Smooth muscle cell of the coronary artery (primary cell): Measurements from ENCODE around the gene GMIP. TPM values are rescaled to one million over a fixed set of nuclear protein-coding genes. Genes with fewer than 3 reads are reported as not detected.

Experiments
- total RNA-seq: library from RNA; depleted of rRNA; stranded (reverse); fragments of >200 nt; gene quantifications from 2 replicates; pipeline ENCODE4 v1.2.3, GENCODE V29; 2014; ENCODE audit warnings: low replicate concordance

Gene GMIP, protein sequence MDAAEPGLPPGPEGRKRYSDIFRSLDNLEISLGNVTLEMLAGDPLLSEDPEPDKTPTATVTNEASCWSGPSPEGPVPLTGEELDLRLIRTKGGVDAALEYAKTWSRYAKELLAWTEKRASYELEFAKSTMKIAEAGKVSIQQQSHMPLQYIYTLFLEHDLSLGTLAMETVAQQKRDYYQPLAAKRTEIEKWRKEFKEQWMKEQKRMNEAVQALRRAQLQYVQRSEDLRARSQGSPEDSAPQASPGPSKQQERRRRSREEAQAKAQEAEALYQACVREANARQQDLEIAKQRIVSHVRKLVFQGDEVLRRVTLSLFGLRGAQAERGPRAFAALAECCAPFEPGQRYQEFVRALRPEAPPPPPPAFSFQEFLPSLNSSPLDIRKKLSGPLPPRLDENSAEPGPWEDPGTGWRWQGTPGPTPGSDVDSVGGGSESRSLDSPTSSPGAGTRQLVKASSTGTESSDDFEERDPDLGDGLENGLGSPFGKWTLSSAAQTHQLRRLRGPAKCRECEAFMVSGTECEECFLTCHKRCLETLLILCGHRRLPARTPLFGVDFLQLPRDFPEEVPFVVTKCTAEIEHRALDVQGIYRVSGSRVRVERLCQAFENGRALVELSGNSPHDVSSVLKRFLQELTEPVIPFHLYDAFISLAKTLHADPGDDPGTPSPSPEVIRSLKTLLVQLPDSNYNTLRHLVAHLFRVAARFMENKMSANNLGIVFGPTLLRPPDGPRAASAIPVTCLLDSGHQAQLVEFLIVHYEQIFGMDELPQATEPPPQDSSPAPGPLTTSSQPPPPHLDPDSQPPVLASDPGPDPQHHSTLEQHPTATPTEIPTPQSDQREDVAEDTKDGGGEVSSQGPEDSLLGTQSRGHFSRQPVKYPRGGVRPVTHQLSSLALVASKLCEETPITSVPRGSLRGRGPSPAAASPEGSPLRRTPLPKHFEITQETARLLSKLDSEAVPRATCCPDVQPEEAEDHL
- total RNA-seq, result 1.4 and 4.7 TPM in 2 replicates

DNA sequence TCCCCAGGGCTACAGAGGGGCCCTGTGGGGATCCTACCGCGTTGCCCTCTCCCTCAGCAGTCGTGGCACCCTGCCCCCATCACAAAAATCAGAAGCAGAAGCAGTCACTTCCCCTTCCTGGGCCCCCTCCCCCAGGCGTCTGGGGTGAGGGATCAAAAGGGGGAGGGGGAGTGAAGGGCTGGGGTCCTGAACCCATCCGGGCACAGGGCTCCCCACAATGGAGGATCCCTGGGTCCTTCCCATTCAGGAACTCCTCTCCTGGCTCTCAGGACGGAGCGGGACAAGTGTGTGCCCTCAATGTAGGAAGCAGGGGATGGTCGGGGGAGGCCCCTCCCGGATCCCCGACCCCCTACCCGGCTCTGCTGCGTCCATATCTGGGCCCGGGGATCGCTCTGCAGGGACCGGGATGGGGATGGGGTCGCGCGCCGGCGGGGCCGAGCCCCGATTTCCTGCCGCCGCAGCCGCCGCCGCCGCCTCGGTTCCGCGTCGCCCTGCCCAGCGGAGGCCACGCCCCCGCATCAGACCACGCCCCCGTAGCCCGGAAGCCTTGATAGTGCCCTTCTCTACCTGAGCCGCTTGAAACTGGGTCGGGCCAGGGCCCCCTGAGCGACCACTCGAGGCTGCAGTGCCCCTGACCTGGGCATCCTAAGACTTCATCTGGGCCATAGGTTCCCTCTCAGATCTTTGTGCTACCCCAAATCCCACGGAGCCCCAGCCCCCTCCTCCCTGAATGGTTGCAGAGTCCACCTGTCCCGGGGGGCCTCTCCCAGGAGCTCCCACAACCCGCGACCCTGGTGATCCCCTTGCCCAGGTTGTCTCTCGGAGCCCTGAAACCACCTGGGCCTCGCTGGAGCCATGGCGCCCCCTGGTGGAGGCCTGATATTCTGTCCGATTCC lies at the start of gene GMIP:
TSS of gene GMIP (minus strand) at position 500 of the 896 bp plus-strand sequence. CDS start at position 372, 128 bp downstream.

DNA sequence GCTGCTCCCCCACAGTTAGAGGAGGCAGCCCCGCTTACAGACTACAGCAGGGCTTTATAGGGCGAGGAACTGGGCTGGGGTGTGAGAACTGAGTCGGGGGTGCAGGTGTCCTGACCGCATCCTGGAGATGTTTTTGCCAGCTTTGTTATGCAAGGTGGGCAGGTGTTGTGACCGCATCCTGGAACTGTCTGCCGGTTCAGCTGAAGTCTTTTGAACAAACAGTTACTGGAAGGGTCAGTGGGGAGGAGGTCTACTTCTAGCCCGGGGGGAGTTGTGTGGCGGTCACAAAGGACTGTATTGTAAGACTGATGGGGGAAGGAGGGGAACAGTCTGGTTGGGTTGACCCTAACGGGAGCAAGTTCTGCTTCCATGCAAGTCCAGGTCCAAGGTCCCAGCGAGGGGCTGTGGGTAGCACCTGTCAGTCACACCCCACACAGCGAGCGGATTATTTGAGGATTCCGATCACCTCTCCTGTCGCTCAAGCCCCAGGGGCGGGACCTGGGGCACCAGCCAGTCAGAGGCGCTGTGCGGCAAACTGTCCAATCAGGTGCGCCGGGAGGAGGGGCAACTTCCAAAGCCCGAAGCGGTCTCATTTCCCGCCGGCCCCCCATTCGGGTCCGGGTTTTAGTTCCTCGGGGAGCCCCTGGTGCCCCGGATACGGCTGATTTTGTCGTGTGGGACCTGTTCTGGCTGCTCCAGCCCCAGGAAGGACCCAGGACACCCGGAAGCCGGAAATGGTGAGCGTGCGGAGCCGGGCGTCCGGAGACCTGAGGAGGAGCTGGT lies 25.0 kb upstream of the GMIP start, which contains the start of gene ZNF101:
TSS of gene ZNF101 (plus strand) at position 610 of the 783 bp plus-strand sequence. CDS start at position 735, 125 bp downstream.

DNA sequence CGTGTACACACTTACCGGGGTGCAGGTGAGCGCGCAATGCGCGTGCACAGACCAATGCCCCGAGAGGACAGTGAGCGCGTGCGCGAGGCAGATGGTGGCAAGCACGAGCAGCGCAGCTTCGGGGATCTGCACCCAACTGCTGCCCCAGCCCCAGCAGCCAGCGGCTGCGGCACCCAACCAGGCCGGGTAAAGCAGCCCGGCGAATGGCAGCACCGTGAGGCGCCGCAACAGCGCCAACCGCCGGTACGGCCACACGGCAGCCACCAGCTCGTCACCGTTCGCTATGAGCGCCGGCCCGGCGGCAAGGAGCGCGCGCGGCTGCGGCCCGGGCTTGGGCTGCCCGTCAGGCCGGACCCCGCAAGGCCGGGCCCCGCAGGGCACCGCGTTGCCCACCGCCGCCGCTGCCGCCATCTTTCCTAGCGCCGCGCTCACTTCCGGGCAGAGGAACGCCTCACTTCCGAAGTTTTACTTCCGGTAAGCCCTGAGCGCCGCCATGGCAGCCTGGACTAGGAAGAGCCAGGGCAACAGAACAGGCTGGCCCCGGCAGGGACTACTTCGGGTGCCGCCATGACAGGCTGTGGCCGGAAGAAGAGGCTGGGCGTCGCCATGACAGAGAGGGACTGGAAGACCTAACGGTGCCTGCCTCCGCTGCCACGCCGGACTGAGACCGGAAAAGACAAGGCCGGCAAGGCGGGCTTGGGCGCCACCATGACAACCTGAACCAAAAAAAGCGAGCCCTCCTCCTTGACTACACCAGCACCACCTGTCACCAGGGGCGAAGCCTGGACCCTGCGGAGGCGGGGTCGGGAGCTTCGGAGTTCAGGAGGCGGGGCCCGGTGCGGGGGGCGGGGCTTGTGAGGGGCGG lies 20.0 kb upstream of the GMIP start, which contains the start of gene ATP13A1:
TSS of gene ATP13A1 (minus strand) at position 421 of the 865 bp plus-strand sequence. CDS start at position 411, 10 bp downstream.

DNA sequence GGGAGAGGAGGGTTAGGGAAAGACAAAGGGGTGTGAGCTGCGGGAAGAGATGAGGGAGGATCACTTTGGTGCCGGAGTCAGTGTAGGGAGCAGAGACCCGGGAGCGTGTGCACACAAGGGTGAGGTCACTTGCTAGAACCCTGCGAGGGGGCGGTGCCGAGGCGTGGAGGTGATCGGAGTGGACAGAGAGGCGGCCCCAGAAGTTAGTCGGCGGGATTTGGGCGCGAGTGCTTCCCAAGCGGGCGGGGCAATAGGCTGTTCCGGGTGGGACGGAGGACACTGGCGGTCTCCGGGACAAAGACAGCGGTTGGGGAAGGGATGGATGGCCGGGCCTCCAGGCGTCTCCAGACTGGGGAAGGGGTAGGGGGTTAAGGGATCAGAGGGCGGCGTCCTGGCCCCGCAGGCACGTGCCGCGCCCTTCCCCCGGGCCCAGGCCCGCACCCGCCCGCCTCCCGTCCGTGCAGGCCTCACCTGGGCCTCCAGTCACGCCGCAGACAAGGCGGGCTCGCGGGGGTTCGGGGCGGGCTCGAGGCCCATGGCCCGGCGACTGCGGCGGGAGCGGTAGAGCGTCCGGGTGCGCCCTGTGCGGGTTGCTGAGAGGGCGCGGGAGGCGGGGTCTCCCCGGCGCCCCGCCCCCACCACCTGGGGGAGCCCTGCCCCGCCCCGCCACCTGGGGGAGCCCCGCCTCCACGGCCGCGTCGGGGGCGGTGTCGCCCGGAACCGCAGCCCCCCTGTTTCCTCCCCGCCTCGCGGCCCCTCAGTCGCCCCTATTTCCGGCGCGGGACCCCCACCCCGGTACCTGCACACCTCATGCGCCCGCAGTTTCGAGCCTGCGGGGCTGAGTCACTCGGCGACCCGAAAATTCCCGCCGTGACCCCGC lies 15.6 kb downstream of the GMIP start, which contains the start of gene LPAR2:
TSS of gene LPAR2 (minus strand) at position 600 of the 880 bp plus-strand sequence. CDS start 945 bp downstream, outside the sequence.

DNA sequence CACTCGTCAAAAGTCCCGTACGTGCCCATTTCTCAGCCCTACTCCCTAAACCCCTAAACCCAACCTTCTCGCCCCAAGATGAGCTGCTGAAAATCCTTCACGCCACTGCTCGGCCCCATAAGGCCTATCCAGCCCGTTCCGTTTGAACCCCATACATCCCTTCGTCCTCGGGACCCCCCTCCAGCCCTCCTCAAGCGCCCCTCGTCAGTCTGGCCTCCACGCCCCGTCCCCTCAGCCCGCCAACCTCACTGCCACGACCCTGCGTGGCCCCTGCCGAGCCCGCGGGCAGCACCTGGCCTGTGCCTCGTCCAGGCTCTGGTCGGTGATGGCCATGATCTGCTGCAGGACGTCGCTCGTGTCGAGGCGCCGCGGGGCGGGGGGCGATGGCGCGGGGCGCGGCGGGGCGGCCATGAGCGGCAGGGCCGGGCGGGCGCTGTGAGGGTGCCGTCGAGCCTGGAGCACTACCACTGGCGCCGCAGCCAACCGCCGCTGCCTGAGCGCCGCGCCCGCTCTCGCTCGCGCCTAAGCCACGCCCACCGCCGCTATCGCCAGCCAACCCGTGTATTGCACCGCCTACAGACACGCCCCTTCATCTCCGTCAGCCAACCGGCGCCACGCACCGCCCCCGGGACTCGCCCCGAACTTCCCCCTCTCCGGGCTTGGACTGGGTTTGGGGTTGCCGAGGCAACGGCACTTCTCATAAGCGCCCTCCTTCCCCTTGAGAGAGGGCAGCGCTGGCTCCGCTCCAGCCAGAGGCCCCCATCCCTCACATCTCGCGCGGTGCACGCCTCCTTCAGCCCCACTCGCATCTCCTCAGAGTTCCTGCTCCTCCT lies 25.0 kb downstream of the GMIP start, which contains the start of gene PBX4:
TSS of gene PBX4 (minus strand) at position 469 of the 833 bp plus-strand sequence. CDS start at position 411, 58 bp downstream.

Other genes starting within 250 kb of the GMIP start
- 30.1 and 40.2 TPM in 2 replicates for gene GATAD2A, start 238.0 kb downstream of the GMIP start, total RNA-seq
- gene TSSK6, start 128.1 kb downstream of the GMIP start, total RNA-seq, result 1.5 and 2.9 TPM in 2 replicates
- 440 and 987 TPM in 2 replicates for gene NDUFA13, start 127.4 kb downstream of the GMIP start, total RNA-seq
- 0.12 and 0.15 TPM in 2 replicates for gene YJEFN3, start 114.7 kb downstream of the GMIP start, total RNA-seq
- gene CILP2, start 105.4 kb downstream of the GMIP start, total RNA-seq, result 0.08 and 0.12 TPM in 2 replicates
- gene PBX4, start 25.0 kb downstream of the GMIP start, total RNA-seq, result 3.2 TPM in 1 of 2 replicates, not detected in the other
- gene LPAR2, start 15.4 kb downstream of the GMIP start, total RNA-seq, result 0.83 and 1.9 TPM in 2 replicates
- gene ATP13A1, start 20.0 kb upstream of the GMIP start, total RNA-seq, result 20.6 and 30.0 TPM in 2 replicates
- gene ZNF101, start 25.2 kb upstream of the GMIP start, total RNA-seq, result 2.7 and 5.3 TPM in 2 replicates
- 4.3 and 4.9 TPM in 2 replicates for gene ZNF14, start 89.5 kb upstream of the GMIP start, total RNA-seq
- gene ZNF506, start 178.1 kb upstream of the GMIP start, total RNA-seq, result 7.6 and 7.8 TPM in 2 replicates
- gene ZNF253, start 222.2 kb upstream of the GMIP start, total RNA-seq, result 1.1 and 2.7 TPM in 2 replicates